GM19463 (cell line): ENCODE measurements around the gene TARM1.

Experiments used
- ATAC-seq: cut with Tn5 transposase; IDR thresholded peaks from one replicate; pipeline ENCODE4 v1.9.1; 2021; ENCODE audit warnings: mild to moderate bottlenecking, moderate library complexity; ENCODE audit not compliant: unreplicated experiment

The TARM1 gene

DNA sequence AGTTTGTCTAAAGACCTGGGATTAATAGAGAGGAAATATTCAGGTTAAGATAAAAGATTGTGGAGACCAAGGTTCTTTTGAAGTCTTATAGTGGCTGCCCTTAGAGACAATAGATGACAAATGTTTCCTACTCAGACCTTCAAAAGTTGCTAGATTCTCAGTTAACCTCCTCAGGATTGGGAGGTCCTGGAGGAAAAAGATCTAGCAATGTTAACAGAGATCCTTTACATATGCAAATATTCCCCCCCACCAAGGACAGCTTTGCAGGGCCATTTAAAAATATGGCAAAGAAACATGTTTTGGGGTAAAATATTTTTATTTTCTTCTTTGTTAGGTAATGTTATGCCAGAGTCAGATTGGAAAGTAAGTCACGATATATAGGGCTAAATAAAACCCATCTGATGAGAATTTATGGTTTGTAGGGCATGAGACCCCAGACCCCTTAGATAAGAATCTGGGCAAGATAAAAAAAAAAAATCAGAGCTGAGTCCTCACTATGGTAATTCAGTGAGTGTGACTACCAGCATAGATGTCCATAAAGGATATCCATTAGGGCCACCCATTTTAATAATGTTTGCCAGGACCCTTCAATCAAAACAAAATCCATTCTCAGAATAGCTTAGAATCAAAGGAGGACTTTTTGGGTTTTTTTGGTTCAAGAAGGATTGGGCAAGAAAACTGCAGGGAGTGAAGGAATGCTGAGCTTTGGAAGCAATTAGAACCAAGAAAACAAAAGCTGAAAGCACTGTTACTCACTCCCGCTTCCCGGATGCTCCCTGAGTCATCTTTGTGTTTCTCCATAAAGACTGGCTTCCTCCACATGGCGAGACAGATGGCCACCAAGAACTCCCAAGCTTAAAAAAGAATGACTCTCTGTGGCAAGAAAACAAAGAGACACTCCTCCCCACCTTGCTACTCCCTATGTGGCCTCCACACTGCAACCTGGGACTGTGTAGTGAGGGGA lies 45.7 kb downstream of the TARM1 start:
- no peak for ATAC-seq

- no peak for ATAC-seq
Measured at GRCh38 chr19:54030895-54031586, 50.1 kb downstream of the TARM1 start.

GRCh38 chr19:54029930-54030490 lies 51.2 kb downstream of the TARM1 start:
- no peak for ATAC-seq

- no peak for ATAC-seq
Measured at GRCh38 chr19:54029301-54029700, 51.9 kb downstream of the TARM1 start.

DNA sequence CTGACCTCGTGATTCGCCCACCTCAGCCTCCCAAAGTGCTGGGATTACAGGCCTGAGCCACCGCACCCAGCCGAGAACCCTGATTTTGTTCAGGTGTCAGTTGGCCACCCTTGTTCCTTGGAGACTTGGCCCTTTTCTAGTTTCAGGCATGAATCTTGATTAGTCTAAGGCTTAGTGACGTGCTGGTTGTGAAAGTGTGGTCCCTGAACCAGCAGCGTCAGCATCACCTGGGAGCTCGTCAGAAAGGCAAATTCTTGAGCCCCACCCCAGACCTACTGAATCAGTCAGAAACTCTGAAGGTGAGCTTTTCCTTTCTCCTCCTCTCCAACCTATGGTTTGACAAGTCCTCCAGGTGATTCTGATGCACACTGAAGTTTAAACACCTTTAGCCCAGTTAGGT lies 54.5 kb downstream of the TARM1 start:
- ATAC-seq, result no peak

GRCh38 chr19:54024660-54025059 lies 56.5 kb downstream of the TARM1 start:
- no peak for ATAC-seq

GRCh38 chr19:54023191-54023590 lies 58.0 kb downstream of the TARM1 start:
- no peak for ATAC-seq

DNA sequence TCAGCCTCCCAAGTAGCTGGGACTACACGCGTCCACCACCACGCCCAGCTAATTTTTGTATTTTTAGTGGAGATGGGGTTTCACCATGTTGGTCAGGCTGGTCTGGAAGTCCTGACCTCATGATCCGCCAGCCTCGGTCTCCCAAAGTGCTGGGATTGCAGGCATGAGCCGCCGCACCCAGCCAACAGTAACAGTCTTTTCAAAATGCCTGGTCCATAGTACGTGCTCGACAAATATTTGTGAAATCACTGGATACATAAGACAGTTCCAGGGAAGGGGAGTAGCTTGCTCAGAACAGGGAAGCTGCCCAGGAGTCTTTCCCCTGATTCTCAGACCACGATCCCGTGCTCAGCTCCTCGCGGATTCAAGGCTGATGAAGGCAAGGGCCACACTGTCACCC lies 59.2 kb downstream of the TARM1 start:
- ATAC-seq, result no peak

GRCh38 chr19:54021363-54021762 lies 59.8 kb downstream of the TARM1 start:
- no peak for ATAC-seq
